ENCODE measurements around the gene ACE.

GRCh38 chr17:63516910-63517824, 40.3 kb downstream of the ACE start:
- no peak for TF ChIP-seq POLR2A (IDR thresholded peaks at IDR 0.05)
- TF ChIP-seq, protein P1, sequence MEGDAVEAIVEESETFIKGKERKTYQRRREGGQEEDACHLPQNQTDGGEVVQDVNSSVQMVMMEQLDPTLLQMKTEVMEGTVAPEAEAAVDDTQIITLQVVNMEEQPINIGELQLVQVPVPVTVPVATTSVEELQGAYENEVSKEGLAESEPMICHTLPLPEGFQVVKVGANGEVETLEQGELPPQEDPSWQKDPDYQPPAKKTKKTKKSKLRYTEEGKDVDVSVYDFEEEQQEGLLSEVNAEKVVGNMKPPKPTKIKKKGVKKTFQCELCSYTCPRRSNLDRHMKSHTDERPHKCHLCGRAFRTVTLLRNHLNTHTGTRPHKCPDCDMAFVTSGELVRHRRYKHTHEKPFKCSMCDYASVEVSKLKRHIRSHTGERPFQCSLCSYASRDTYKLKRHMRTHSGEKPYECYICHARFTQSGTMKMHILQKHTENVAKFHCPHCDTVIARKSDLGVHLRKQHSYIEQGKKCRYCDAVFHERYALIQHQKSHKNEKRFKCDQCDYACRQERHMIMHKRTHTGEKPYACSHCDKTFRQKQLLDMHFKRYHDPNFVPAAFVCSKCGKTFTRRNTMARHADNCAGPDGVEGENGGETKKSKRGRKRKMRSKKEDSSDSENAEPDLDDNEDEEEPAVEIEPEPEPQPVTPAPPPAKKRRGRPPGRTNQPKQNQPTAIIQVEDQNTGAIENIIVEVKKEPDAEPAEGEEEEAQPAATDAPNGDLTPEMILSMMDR (IDR thresholded peaks at IDR 0.05), result no peak

All from esophagus squamous epithelium (tissue), 4 donors.